Cardiac muscle cell (in vitro differentiated cells and primary cell): ENCODE results near the gene DAB1. TPM values are rescaled to one million over a fixed set of nuclear protein-coding genes. Genes with fewer than 3 reads are reported as not detected.
A peak's percentile ranks its signal among the peaks of the same experiment; 100 is the strongest.

Experiments used
- DNase-seq, 2 donors: peaks; one replicate each; pipeline versions ENCODE4 v3.0.0 to v3.0.0-alpha.2; 2010 to 2017; ENCODE audit warnings: low read depth in 1 of 2, low spot score in 1 of 2
- H3K27ac ChIP-seq: fragments of 200-600 bp; sonication (generic); 2 replicates; pipeline ENCODE4 v1.5.1; 2016
- H3K27me3 ChIP-seq: fragments of 200-600 bp; sonication (generic); 2 replicates; pipeline ENCODE4 v1.6.0; 2016; ENCODE audit warnings: control low read depth
- H3K36me3 ChIP-seq: fragments of 200-600 bp; sonication (generic); 2 replicates; pipeline ENCODE4 v1.5.1; 2016; ENCODE audit warnings: control low read depth
- H3K4me1 ChIP-seq: fragments of 200-600 bp; sonication (generic); 2 replicates; pipeline ENCODE4 v1.8.1; 2017; ENCODE audit warnings: low read depth, mild to moderate bottlenecking, mixed run types
- H3K4me3 ChIP-seq: fragments of 200-600 bp; sonication (generic); 2 replicates; pipeline ENCODE4 v1.5.1; 2016; ENCODE audit warnings: mild to moderate bottlenecking
- H3K9me3 ChIP-seq: fragments of 200-600 bp; sonication (generic); 2 replicates; pipeline ENCODE4 v1.5.1; 2017; ENCODE audit warnings: low read depth, mild to moderate bottlenecking, control low read depth
- CTCF ChIP-seq: IDR thresholded peaks from 2 replicates; pipeline ENCODE4 v1.5.1; 2012; ENCODE audit warnings: low read depth, mild to moderate bottlenecking, low read length
- polyA plus RNA-seq: library from polyadenylated mRNA; unstranded; fragments of >200 nt; fragmentation: Nextera tagmentation; extraction: Ambion mirVana; gene quantifications from 2 replicates; pipeline ENCODE4 v1.2.1, GENCODE V29; 2016
- total RNA-seq: library from RNA; depleted of rRNA; stranded (reverse); fragments of >200 nt; gene quantifications from 2 replicates; pipeline ENCODE4 v1.2.3, GENCODE V29; 2016

The DAB1 gene
- total and polyA plus RNA-seq, 2 experiments from 2014 or later: 24.1 to 26.6 TPM

- Histone ChIP-seq H3K27me3 (no peaks in the 10 kb centered on the region), H3K27ac (peak overlapping the region; percentile 90), H3K9me3 (no peaks in the 10 kb centered on the region), H3K4me3 (no peak overlapping the region), H3K36me3 (no peaks in the 10 kb centered on the region), H3K4me1 (peaks cover 69% of the 10 kb centered on the region)
- TF ChIP-seq CTCF: no peak
- peak in 1 of 2 donors; percentile 73 for DNase-seq
These were observed 356.8 kb downstream of the DAB1 start for GRCh38 chr1:57066980-57067610.

GRCh38 chr1:57065442-57065841, 358.4 kb downstream of the DAB1 start:
- H3K9me3 ChIP-seq: no peaks in the 10 kb centered on the region
- H3K27ac ChIP-seq: peak overlapping the region; percentile 90
- DNase-seq: no peak
- peaks cover 70% of the 10 kb centered on the region for H3K4me1 ChIP-seq
- no peaks in the 10 kb centered on the region for H3K27me3 ChIP-seq
- no peak for TF ChIP-seq CTCF
- no peaks in the 10 kb centered on the region for H3K36me3 ChIP-seq
- no peak overlapping the region for H3K4me3 ChIP-seq

GRCh38 chr1:57064379-57065140, 359.3 kb downstream of the DAB1 start:
- H3K9me3 ChIP-seq: no peaks in the 10 kb centered on the region
- DNase-seq: no peak
- TF ChIP-seq CTCF: no peak
- no peak overlapping the region for H3K4me3 ChIP-seq
- no peaks in the 10 kb centered on the region for H3K36me3 ChIP-seq
- H3K27ac ChIP-seq: peak overlapping the region; percentile 90
- H3K27me3 ChIP-seq: no peaks in the 10 kb centered on the region
- peaks cover 67% of the 10 kb centered on the region for H3K4me1 ChIP-seq

- H3K27ac ChIP-seq: no peak overlapping the region
- peaks cover 62% of the 10 kb centered on the region for H3K4me1 ChIP-seq
- no peaks in the 10 kb centered on the region for H3K36me3 ChIP-seq
- H3K4me3 ChIP-seq: no peak overlapping the region
- TF ChIP-seq CTCF: no peak
- no peaks in the 10 kb centered on the region for H3K9me3 ChIP-seq
- no peak for DNase-seq
- no peaks in the 10 kb centered on the region for H3K27me3 ChIP-seq
These were observed 360.3 kb downstream of the DAB1 start for GRCh38 chr1:57063406-57064125.

- no peak for TF ChIP-seq CTCF
- Histone ChIP-seq H3K36me3 (no peaks in the 10 kb centered on the region), H3K27me3 (no peaks in the 10 kb centered on the region), H3K4me1 (peaks cover 44% of the 10 kb centered on the region), H3K9me3 (no peaks in the 10 kb centered on the region), H3K4me3 (no peak overlapping the region), H3K27ac (peak overlapping the region; percentile 40)
- DNase-seq: peak; percentile 8 to 43
These were observed 362.5 kb downstream of the DAB1 start for GRCh38 chr1:57061369-57061768.
